ENCODE data around the gene ACO2. TPM values are rescaled to one million over a fixed set of nuclear protein-coding genes. Genes with fewer than 3 reads are reported as not detected.
A peak's percentile ranks its signal among the peaks of the same experiment; 100 is the strongest.

ACO2 gene
- total RNA-seq, 1 experiment from 2014 or later, result 128 TPM

DNA sequence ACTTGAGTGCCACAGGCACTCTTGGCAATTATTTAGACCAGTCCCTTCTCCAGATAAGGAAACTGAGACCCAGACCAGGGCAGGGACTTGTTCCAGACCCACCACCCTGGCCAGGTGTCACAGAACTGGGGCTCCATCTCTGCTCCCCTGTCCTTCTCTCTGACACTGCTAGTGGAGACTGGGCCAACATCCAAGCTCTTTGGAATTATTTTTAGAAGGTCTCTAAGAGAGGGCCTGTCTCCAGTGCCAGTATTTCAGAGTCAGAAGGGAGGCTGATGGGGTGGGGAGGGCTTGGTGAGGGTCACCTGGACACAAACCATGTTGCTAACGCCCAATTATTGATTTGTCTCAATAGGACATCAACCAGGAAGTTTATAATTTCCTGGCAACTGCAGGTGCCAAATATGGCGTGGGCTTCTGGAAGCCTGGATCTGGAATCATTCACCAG is 42.6 kb downstream of the ACO2 start:
- DNase-seq (ENCODE audit: low read depth, low spot score), result no peak
- in situ Hi-C loops (cut with HindIII; ENCODE audit: low pct_unique_long_range_greater_than_20kb, low sequenced_read_pairs), result loop anchor here (5.0 kb wide), 1 partner anchor 39 kb away; no protein-coding TSS in a partner anchor

GRCh38 chr22:41512421-41513194 is 43.7 kb downstream of the ACO2 start:
- DNase-seq (ENCODE audit: low read depth, low spot score), result no peak
- in situ Hi-C loops (cut with HindIII; ENCODE audit: low pct_unique_long_range_greater_than_20kb, low sequenced_read_pairs), result loop anchor here (5.0 kb wide), 1 partner anchor 40 kb away; no protein-coding TSS in a partner anchor

- DNase-seq (ENCODE audit: low read depth, low spot score), result no peak
- in situ Hi-C loops (cut with HindIII; ENCODE audit: low pct_unique_long_range_greater_than_20kb, low sequenced_read_pairs), result loop anchor here (5.0 kb wide), 1 partner anchor 41 kb away; no protein-coding TSS in a partner anchor
These were observed 44.5 kb downstream of the ACO2 start for GRCh38 chr22:41513391-41513790.

DNA sequence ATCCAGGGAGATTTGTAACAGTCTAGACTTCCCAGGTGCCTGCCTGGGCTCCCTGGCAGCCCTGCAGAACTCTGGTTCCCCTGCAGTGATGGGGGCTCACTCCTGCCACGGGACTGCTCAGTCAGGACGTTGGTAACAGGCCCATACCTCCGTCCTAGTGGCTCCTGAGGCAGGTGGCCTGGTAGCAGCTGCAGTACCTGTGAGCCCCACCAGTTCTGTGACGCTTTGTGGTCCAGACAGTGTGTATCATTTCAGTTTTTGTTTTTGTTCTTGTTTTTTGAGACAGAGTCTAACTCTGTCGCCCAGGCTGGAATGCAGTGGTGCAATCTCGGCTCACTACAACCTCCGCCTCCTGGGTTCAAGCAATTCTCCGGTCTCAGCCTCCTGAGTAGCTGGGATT is 47.5 kb downstream of the ACO2 start:
- in situ Hi-C loops (cut with HindIII; ENCODE audit: low pct_unique_long_range_greater_than_20kb, low sequenced_read_pairs), result no loop called here
- DNase-seq (ENCODE audit: low read depth, low spot score), result no peak

DNA sequence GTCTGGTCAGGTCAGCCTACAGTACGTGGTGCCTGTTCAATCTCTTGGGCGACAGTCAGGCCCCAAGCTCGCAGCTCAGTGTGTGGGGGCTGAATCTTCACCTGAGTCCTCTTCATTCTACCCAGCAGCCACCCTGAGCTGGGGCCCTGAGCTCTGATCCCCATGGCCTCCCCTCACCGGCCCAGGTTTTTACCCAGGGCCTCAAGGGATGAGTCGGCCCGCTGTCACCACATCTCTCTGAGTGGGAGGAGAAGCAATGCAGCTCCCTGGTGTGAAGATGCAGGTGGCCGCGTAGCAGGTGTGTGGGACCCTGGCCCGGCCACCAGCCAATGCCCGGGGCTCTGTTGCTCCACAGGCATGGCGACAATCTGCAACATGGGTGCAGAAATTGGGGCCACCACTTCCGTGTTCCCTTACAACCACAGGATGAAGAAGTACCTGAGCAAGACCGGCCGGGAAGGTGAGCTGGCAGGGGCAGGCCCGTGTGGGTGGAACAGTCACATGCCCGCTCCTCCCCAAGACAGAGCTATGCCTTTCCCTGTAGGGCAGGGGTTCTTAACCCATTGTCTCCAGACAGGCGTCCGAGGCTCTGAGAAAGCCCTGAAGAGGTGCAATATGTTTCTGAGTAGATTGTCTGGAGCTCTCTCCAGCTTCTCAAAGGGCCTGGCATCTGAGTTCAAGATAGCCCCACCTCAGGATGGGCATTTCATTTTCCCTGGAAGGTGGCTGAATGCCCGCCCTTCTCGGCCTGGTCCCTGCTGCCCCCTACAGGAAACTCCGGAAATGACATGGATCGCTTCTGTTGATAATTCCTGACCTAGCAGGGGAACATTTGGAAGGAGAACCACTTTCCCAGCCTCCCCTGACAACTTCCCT is 48.5 kb downstream of the ACO2 start:
- in situ Hi-C loops (cut with HindIII; ENCODE audit: low pct_unique_long_range_greater_than_20kb, low sequenced_read_pairs), result no loop called here
- peak; percentile 76 for DNase-seq (ENCODE audit: low read depth, low spot score)

GRCh38 chr22:41518048-41518347 is 49.1 kb downstream of the ACO2 start:
- DNase-seq (ENCODE audit: low read depth, low spot score), result no peak
- in situ Hi-C loops (cut with HindIII; ENCODE audit: low pct_unique_long_range_greater_than_20kb, low sequenced_read_pairs), result no loop called here

- in situ Hi-C loops (cut with HindIII; ENCODE audit: low pct_unique_long_range_greater_than_20kb, low sequenced_read_pairs), result no loop called here
- DNase-seq (ENCODE audit: low read depth, low spot score), result no peak
These were observed 52.2 kb downstream of the ACO2 start for GRCh38 chr22:41521126-41521525.

- in situ Hi-C loops (cut with HindIII; ENCODE audit: low pct_unique_long_range_greater_than_20kb, low sequenced_read_pairs), result no loop called here
These were observed 53.9 kb downstream of the ACO2 start for GRCh38 chr22:41522813-41523212.

DNA sequence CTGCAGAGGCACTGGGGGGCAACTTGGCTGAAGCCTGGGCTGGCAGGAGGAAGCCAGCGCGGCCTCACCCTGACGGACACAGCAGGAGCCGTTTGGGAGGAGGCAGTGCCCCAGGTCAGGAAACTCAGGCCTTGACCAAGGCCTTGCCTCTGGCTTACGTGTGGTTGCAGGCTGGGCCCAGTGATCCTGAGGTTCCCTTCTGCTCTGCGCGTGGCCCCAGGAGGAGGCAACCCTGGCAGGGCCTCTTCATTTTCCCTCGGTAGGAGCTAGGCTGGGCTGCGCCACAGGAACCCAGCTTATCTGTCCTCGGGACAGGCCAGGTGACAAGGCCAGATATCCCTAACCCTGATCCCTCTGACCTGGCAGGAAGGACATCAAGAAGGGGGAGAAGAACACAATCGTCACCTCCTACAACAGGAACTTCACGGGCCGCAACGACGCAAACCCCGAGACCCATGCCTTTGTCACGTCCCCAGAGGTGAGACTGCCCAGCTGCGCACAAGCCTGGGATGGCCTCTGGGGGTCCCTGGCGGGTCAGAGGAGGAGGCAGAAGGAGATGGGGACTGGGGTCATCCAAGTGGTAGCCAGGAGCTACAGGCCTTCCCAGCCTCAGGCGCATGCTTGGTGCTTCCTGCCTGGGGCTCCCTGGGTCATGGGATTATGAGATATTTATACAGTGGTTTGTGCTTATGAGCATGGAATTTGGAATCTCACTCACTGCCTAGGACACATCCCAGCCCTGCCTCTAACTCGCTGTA is 54.7 kb downstream of the ACO2 start:
- in situ Hi-C loops (cut with HindIII; ENCODE audit: low pct_unique_long_range_greater_than_20kb, low sequenced_read_pairs), result no loop called here
- peak; percentile 61 for DNase-seq (ENCODE audit: low read depth, low spot score)

More at GRCh38 chr22:41522813-41523212, 53.9 kb downstream of the ACO2 start:
- no peak for DNase-seq (ENCODE audit: low read depth, low spot score)

DNA sequence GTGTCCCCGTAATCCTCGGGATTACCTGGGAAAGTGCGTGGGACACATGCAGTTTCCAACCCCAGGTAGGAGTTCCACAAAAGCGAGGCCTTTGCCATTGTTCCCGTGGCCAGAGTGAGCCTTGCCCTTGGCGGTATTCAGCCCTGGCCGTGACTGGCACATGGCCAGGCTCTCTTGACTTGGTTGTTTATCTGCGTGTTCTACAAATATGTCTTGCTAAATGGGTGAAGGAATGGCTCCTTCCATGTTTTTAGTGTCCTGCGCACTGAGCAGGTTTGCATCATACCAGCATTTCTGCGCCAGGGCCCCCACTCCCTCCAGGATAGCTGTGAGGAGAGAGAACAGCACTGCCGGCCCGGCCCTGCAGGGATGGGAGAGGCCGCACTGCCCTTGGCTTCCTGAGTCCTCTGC is 55.3 kb downstream of the ACO2 start:
- DNase-seq (ENCODE audit: low read depth, low spot score), result peak; percentile 47
- in situ Hi-C loops (cut with HindIII; ENCODE audit: low pct_unique_long_range_greater_than_20kb, low sequenced_read_pairs), result no loop called here

GRCh38 chr22:41524809-41525449 is 56.0 kb downstream of the ACO2 start:
- no peak for DNase-seq (ENCODE audit: low read depth, low spot score)
- in situ Hi-C loops (cut with HindIII; ENCODE audit: low pct_unique_long_range_greater_than_20kb, low sequenced_read_pairs), result no loop called here

DNA sequence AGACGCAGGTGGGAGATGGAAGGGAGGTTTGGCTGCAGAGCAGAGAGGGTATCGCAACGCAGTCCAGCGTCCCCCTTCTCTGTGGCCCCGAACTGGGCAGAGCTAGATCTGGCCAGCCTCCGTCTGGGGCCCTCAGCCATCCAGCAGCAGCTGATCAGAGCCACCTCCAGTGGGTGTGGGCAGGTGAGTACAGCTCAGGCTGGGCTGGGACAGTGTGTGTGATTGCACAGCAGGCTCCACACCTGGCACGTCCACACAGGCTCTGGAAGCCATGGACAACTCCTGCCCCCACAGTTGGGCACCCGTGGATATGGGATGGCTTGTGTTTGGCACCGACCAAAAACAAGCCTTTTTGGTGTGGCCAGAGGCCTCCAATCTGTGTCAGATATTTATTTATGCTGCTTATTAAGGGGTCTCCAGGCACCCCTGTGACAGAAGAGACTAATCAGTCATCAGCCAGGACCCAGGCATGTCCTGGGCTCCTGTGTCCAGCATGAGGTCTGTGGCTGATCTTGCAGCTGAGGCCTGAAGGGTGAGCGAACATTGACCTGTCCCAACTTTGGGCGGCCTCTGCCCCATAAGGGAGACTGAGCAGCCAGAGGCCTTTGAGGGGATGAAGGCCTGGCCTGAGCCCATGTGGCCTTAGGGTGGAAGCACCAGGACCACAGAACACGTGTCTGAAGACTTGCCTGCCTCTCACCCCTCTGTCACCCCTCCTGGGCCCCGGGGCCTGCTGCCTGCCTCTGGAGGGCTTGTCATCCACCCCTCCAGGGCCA is 56.7 kb downstream of the ACO2 start:
- in situ Hi-C loops (cut with HindIII; ENCODE audit: low pct_unique_long_range_greater_than_20kb, low sequenced_read_pairs), result no loop called here
- DNase-seq (ENCODE audit: low read depth, low spot score), result no peak

DNA sequence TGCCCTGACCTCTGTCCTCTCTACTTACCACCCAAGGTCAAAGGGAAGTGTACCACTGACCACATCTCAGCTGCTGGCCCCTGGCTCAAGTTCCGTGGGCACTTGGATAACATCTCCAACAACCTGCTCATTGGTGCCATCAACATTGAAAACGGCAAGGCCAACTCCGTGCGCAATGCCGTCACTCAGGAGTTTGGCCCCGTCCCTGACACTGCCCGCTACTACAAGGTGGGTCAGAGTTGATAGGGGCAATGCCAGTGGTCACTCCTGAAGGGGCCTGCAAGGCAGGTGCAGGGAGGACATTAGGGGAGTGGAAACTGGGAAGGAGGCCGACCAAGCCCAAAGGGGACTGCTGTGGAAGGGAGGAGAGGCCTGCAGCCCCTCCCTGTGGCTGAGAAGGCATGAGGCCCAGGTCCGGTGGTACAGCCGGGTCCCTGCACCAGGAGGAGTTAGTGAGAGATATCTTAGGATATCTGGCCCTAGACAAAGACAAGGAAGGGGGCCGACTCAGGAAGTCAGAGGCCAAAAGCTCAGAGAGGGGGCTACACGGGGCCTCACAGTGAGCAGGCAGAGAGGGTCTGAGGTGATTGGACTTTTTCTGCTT is 57.4 kb downstream of the ACO2 start:
- in situ Hi-C loops (cut with HindIII; ENCODE audit: low pct_unique_long_range_greater_than_20kb, low sequenced_read_pairs), result no loop called here
- DNase-seq (ENCODE audit: low read depth, low spot score), result peak; percentile 33

- peak; percentile 52 for DNase-seq (ENCODE audit: low read depth, low spot score)
- in situ Hi-C loops (cut with HindIII; ENCODE audit: low pct_unique_long_range_greater_than_20kb, low sequenced_read_pairs), result no loop called here
These were observed 58.2 kb downstream of the ACO2 start for GRCh38 chr22:41526830-41527799.

DNA sequence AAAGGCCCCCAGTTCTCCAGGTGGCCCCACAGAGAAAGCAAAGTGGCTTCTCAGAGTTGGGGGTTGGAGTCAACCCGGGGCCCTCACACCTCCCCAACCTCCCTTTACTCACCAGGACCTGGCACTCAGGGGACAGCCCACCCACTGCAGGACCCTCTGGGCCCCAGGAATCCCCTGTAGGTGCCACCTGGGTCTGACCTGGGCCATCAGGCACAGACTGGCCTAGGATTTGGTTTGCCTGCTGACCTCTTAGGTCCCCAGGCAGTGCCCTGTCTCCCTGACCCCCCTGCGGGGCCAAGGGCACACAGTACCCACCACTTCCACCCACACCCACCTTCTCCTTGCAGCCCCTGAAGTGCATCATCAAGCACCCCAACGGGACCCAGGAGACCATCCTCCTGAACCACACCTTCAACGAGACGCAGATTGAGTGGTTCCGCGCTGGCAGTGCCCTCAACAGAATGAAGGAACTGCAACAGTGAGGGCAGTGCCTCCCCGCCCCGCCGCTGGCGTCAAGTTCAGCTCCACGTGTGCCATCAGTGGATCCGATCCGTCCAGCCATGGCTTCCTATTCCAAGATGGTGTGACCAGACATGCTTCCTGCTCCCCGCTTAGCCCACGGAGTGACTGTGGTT is 59.3 kb downstream of the ACO2 start:
- no peak for DNase-seq (ENCODE audit: low read depth, low spot score)
- in situ Hi-C loops (cut with HindIII; ENCODE audit: low pct_unique_long_range_greater_than_20kb, low sequenced_read_pairs), result no loop called here
